ENCODE data around the gene PRIM2.
"Not testable (repeated sequence)": the region's sequence is repeated elsewhere in the genome, so short reads cannot be mapped to it uniquely, and the experiment has no call there.

Gene PRIM2

GRCh38 chr6:57346715-57347114, 29.3 kb downstream of the PRIM2 start:
- intact Hi-C loops (cut with DNase I); DNase-seq: not testable (repeated sequence)

GRCh38 chr6:57347597-57347996, 30.2 kb downstream of the PRIM2 start:
- DNase-seq; intact Hi-C loops (cut with DNase I): not testable (repeated sequence)

GRCh38 chr6:57350443-57350842, 33.0 kb downstream of the PRIM2 start:
- DNase-seq; intact Hi-C loops (cut with DNase I): not testable (repeated sequence)

- intact Hi-C loops (cut with DNase I) = not testable (repeated sequence)
- peak in 1 of 42 donors; percentile 8 for DNase-seq
Measured at GRCh38 chr6:57352596-57352995, 35.2 kb downstream of the PRIM2 start.

GRCh38 chr6:57358319-57358718, 40.9 kb downstream of the PRIM2 start:
- DNase-seq; intact Hi-C loops (cut with DNase I): not testable (repeated sequence)

- intact Hi-C loops (cut with DNase I); DNase-seq: not testable (repeated sequence)
Measured at GRCh38 chr6:57359766-57360165, 42.3 kb downstream of the PRIM2 start.

- DNase-seq; intact Hi-C loops (cut with DNase I): not testable (repeated sequence)
Measured at GRCh38 chr6:57362340-57362739, 44.9 kb downstream of the PRIM2 start.

- intact Hi-C loops (cut with DNase I); DNase-seq: not testable (repeated sequence)
Measured at GRCh38 chr6:57365076-57365583, 47.7 kb downstream of the PRIM2 start.

GRCh38 chr6:57368965-57369731, 51.7 kb downstream of the PRIM2 start:
- DNase-seq; intact Hi-C loops (cut with DNase I): not testable (repeated sequence)

GRCh38 chr6:57371779-57372178, 54.3 kb downstream of the PRIM2 start:
- intact Hi-C loops (cut with DNase I); DNase-seq: not testable (repeated sequence)

- intact Hi-C loops (cut with DNase I); DNase-seq: not testable (repeated sequence)
Measured at GRCh38 chr6:57374764-57375163, 57.3 kb downstream of the PRIM2 start.

- DNase-seq; intact Hi-C loops (cut with DNase I): not testable (repeated sequence)
Measured at GRCh38 chr6:57376083-57376482, 58.7 kb downstream of the PRIM2 start.

GRCh38 chr6:57389038-57389592, 71.7 kb downstream of the PRIM2 start:
- intact Hi-C loops (cut with DNase I); DNase-seq: not testable (repeated sequence)

GRCh38 chr6:57390818-57391217, 73.4 kb downstream of the PRIM2 start:
- intact Hi-C loops (cut with DNase I); DNase-seq: not testable (repeated sequence)

GRCh38 chr6:57392047-57392446, 74.6 kb downstream of the PRIM2 start:
- intact Hi-C loops (cut with DNase I); DNase-seq: not testable (repeated sequence)

- DNase-seq; intact Hi-C loops (cut with DNase I): not testable (repeated sequence)
Measured at GRCh38 chr6:57419341-57419740, 101.9 kb downstream of the PRIM2 start.

- DNase-seq = no peak
- intact Hi-C loops (cut with DNase I) = no loop called here
Measured at GRCh38 chr6:57421503-57421902, 104.1 kb downstream of the PRIM2 start.

GRCh38 chr6:57423468-57423867, 106.0 kb downstream of the PRIM2 start:
- no peak for DNase-seq
- intact Hi-C loops (cut with DNase I) = no loop called here

GRCh38 chr6:57431742-57432141, 114.3 kb downstream of the PRIM2 start:
- DNase-seq; intact Hi-C loops (cut with DNase I): not testable (repeated sequence)

GRCh38 chr6:57432157-57432556, 114.7 kb downstream of the PRIM2 start:
- intact Hi-C loops (cut with DNase I) = no loop called here
- DNase-seq = no peak

Measured in head of caudate nucleus (tissue), 42 donors.